ENCODE results near the gene FMNL2.

The FMNL2 gene

GRCh38 chr2:152588998-152589397, 254.0 kb downstream of the FMNL2 start:
- DNase-seq, result peak; percentile 71

DNA sequence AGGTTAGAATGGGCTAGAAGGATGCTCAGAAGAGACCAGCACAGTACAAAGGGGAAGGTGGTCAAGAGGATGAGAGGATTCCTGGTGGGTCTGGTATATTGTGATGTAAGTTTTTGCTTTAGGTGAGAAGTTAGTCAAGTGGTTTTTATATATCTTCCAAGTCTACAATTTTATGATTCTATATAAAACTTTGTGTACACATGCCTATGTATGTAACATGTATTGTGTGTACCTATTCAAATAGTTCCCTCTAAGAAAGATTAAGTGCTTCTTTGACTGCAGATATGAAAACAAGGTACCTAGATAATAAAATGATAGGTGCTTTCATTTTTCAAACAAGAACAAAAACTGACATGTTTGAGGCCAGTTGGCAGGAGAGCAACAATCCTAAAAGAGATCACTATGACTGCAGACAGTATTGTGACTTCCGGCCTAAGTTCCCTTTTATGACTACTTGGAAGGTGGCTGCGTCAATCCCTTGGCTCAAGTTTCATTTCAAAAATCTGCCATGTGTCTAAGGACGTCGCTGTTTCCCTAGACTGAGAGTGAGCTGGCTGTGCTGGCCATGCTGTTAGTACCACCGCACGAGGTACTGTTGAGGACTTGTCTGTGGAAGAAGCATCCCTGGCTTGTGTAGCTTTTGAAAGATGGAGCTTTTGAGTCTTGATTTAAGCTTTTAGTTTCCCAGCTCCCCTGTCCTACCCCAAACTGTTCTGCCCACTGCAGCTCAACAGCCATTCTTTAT, 259.2 kb downstream of the FMNL2 start:
- DNase-seq, result peak; percentile 72

DNA sequence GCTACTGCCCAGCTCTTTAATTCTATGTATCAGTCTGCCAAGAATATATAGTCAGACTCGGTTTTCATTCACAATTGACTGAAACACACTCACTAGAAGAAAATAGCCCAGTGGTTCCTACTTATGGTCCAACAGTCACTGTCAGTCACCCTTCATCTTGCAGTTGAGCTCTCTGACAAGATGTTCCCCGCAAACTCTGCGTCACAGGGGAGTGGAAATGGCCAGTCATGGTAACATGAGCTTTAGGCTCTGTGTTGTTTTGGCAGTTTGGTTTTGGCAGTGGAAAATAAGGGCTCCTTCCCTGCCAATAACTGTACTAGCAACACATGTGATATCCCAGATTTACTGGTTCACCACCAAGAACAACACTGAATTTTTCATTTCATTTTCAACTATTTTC, 259.8 kb downstream of the FMNL2 start:
- DNase-seq, result no peak

DNA sequence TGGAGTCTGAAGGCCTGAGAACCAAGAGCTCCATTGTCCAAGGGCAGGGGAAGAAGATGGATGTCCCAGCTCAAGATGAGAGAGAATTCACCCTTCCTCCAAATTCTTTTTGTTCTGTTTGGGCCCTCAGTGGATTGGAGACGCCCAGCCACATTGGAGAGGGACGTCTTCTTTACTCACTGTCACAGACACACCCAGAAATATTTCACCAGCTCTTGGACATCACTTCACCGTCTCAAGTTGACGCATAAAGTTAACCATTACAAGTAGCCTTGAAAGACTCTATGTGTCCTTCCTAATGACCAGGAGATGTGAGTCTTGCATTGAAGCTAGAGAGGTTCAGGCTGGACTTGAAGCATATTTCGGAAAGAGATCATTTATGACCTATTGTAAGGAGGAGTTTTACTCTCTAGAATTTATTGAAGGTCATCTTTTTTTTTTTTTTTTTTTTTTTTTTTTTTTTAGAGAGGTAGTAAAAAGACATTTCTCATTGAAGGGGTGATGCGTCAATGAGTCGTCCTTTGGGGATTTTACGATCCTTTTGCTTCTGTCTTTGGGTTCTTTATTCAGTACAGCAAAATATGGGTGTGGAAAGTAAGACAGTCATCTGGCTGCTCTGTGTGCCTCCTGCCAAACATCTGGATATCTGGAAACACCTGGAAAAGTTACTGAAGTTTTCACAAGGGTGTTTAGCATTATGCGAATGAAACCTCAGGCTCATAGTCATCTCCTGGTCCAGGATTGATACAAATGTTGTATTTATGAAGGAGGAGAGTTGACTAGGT, 264.2 kb downstream of the FMNL2 start:
- no peak for DNase-seq

- no peak for DNase-seq
These were observed 265.2 kb downstream of the FMNL2 start for GRCh38 chr2:152600051-152600657.

GRCh38 chr2:152600697-152601096, 265.7 kb downstream of the FMNL2 start:
- DNase-seq, result peak; percentile 35

DNA sequence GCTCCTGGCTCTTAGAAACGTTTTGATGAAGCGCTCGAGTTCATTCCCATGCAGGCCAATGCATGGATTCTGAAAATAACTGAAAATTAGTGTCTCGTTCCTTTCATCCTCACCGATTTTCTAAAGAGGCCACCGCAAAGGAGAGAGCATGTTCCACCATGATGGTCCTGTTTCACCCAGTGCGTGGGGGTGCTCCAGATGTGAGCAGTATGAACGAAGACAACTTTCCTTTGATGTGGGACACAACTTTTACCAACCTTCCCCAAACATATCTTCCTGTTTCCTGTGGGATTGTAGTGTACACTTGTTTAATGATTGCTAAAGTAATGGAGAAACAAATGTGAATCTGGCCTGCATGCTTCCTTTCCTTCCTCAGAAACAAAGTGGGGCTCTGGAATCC, 267.8 kb downstream of the FMNL2 start:
- no peak for DNase-seq

DNA sequence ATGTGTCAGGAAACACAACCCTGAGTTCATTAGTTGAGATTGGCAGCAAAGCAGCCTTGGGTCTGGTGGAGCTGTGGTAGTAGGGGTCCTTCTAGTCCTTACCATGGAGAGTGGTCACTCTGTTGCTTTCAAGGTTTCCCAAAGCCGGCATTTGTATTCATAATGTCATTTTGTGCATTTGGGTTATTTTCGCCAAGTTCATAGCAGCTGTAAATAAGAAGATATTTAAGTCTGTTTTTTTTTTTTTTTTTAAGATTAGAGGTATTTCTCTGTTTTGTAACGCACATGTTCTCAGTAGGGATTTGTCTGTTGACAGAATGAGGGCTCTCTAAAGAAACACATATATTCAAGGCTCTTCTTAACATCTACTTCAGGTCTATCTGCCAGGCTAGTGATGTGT, 268.2 kb downstream of the FMNL2 start:
- no peak for DNase-seq

DNA sequence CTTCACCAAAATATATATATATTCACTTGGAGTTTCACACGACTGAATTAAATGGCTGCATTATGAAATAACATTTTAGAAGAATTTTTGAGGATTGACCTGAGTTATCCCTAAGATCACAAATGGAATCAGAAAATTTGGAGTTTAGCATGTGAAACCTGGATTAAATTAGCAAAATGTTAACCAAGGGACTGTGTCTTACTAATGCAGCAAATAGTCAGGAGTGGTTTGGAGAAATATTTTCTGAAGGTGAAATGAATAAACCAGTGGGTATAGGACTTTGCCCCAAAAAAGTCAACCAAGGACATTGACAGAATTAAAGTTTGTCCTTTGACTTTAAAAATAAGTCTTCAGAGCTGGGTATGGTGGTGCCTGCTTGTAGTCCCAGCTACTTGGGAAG, 271.1 kb downstream of the FMNL2 start:
- no peak for DNase-seq

GRCh38 chr2:152606941-152607340, 272.0 kb downstream of the FMNL2 start:
- no peak for DNase-seq

GRCh38 chr2:152607793-152608300, 272.9 kb downstream of the FMNL2 start:
- no peak for DNase-seq

- DNase-seq, result no peak
These were observed 274.2 kb downstream of the FMNL2 start for GRCh38 chr2:152609154-152609553.

DNA sequence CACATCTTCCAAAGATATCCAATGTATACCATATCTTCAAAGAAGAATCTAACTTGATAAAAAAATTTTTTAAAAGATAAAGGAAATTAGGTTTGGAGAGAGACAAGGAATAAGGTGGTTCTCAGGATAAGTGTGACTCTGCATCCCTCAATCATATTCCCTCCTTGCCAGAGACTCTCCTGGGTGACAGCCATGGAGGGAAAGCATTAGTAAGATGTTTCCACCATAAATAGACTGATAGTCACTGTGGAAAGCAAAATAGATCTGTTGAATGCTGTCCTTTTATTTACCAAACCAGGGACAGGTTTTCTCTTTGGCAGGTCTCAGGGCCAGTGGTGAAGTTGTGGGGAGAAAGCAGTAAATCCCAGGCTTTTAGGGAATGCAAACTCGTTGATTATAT, 274.7 kb downstream of the FMNL2 start:
- no peak for DNase-seq

- DNase-seq, result peak; percentile 86
These were observed 276.7 kb downstream of the FMNL2 start for GRCh38 chr2:152611458-152612231.

DNA sequence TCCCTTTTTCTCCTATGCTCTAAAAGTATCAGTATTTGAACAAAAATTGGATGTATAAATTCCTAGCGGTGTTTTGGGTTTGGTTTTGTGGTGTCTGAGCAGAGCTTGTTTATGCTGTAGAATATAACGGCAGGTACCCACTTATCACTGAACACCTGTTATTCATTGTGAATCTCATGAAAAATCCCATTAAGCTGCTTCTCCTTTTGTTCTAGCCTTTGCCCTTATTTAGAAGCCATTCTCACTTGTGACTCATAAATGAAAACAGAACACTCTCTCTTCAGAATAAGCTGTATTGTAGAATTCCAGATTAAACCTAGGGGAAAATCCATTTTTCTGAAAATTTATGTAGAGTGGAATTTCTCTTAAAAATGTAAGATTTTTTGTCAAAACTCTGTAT, 278.3 kb downstream of the FMNL2 start:
- DNase-seq, result peak; percentile 8

- no peak for DNase-seq
These were observed 280.2 kb downstream of the FMNL2 start for GRCh38 chr2:152615177-152615576.

GRCh38 chr2:152617456-152618192, 282.6 kb downstream of the FMNL2 start:
- DNase-seq, result no peak

- DNase-seq, result no peak
These were observed 283.2 kb downstream of the FMNL2 start for GRCh38 chr2:152618193-152618564.

- no peak for DNase-seq
These were observed 285.2 kb downstream of the FMNL2 start for GRCh38 chr2:152620208-152620607.

- no peak for DNase-seq
These were observed 286.0 kb downstream of the FMNL2 start for GRCh38 chr2:152620985-152621384.

GRCh38 chr2:152622219-152622618, 287.2 kb downstream of the FMNL2 start:
- no peak for DNase-seq

DNA sequence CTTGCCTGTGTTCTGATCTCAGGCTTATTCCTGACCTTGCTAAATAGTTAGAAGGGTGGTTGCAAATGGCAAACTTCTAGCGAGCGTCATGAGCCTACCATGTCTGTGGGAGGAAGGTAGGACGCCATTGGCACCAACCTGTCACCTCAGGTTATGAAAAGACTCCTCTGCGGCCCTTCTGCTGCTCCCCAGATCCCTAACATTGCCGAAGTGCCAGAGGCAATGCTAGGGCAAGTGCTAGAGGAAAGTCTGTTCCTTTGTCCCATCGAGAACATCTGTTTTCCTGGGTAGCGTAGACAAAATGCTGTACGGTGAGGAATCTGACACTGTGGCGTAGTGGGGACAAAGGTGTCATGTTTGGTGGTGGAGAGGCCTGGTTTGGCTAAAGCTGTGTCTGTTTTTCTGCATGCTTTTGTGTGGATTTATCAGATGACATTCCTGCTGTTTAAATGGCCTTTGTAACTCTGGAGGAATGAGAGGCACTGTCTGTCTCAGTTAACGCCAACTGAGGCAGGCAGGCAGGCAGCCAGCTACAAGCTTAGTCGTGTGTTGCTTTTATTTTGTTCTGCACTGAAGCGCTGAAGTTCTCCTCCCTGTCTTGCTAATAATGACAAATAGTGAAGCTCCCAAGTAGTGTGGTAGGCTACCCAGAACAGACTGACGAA, 288.2 kb downstream of the FMNL2 start:
- DNase-seq, result no peak

Data from OCI-M1 (cell line).